ENCODE results near the gene NUS1. TPM values are rescaled to one million over a fixed set of nuclear protein-coding genes. Genes with fewer than 3 reads are reported as not detected.

NUS1 gene
- total and polyA plus RNA-seq, 2 of the 13 experiments (the other 11 are each of a cell fraction or from before 2014, with no cell fraction given), result 18.3 to 18.6 TPM

DNA sequence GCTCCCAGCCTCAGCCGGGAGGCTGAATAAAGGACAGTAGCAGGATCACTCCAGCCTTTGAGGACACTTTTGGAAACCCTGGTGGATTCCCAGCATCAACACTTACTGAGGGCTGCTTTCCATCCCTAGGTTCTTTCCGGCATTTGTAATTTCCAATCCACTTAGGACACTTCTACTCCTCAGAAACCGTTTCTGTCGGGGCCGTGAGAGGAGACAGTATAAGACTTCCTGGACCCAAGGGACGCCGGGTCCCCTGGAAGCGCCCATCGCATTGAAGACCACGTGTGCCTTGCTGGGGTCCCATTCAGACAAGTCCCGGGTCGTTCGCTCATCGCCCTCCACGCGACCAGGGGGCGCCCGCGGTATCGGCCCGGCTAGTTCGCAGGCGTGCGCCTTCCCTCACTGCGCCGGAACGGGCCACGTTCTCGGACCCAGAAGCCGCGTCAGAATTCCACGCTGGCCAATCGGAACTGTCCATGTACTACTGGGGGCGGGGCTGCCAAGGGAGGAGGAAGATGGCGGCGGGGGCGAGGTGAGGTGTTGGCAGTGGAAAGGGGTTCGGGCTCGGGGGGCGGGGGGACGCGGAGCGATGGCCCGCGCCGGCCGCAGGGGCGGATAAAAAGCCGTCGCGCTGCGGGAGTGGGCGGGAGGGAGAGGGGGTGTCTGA lies at the start of gene NUS1 (continued):
- TF ChIP-seq, protein P1, sequence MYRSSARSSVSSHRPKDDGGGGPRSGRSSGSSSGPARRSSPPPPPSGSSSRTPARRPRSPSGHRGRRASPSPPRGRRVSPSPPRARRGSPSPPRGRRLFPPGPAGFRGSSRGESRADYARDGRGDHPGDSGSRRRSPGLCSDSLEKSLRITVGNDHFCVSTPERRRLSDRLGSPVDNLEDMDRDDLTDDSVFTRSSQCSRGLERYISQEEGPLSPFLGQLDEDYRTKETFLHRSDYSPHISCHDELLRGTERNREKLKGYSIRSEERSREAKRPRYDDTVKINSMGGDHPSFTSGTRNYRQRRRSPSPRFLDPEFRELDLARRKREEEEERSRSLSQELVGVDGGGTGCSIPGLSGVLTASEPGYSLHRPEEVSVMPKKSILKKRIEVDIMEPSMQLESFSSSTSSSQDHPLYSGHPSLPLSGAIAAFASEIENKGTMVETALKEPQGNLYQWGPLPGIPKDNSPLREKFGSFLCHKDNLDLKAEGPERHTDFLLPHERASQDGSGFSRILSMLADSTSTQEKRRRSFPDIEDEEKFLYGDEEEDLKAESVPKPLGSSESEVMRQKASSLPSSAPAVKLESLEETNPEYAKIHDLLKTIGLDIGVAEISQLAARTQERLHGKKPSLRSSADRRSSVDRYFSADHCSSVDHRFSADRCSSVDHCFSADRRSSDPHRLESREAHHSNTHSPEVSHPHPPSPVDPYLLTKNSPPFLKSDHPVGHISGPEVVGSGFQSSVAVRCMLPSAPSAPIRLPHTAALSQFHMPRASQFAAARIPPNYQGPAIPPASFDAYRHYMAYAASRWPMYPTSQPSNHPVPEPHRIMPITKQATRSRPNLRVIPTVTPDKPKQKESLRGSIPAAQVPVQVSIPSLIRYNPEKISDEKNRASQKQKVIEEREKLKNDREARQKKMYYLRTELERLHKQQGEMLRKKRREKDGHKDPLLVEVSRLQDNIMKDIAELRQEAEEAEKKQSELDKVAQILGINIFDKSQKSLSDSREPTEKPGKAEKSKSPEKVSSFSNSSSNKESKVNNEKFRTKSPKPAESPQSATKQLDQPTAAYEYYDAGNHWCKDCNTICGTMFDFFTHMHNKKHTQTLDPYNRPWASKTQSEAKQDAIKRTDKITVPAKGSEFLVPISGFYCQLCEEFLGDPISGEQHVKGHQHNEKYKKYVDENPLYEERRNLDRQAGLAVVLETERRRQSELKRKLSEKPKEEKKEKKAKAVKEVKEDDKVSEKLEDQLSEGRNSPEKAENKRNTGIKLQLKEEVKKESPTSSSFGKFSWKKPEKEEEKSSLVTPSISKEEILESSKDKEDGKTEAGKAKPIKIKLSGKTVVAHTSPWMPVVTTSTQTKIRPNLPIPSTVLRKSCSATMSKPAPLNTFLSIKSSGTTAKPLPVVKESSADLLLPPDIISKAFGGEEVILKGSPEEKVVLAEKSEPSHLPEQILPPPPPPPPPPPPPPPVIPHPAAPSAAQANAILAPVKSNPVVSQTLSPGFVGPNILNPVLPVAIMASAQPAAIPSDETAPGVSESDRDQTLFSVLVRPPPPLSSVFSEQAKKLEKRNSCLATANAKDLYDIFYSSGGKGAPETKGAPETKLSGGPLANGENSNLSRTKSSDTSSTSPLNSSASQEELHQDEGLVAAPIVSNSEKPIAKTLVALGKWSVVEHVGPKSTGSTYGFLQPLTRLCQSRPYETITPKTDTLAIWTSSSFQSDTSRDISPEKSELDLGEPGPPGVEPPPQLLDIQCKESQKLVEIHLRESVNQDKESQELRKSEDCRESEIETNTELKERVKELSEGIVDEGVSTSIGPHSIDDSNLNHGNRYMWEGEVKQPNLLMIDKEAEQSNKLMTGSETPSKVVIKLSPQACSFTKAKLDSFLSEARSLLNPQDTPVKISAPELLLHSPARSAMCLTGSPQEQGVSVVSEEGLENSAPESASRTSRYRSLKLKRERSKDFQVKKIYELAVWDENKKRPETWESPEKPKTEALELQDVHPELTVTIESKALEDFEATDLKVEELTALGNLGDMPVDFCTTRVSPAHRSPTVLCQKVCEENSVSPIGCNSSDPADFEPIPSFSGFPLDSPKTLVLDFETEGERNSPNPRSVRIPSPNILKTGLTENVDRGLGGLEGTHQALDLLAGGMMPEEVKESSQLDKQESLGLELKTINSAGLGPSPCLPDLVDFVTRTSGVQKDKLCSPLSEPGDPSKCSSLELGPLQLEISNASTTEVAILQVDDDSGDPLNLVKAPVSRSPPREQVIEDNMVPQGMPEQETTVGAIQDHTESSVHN (CRISPR knock-in tag; IDR thresholded peaks at IDR 0.05), result no peak
- TF ChIP-seq ZNF616 (CRISPR knock-in tag; IDR thresholded peaks at IDR 0.05; ENCODE audit: low read depth) (no peak; the same call in 1 of the 2 replicates), THAP11 (CRISPR knock-in tag; IDR thresholded peaks at IDR 0.05) (peak; percentile 94), ZNF790 (CRISPR knock-in tag; IDR thresholded peaks at IDR 0.05; ENCODE audit: borderline replicate concordance) (0 out of 2 replicates have a peak, but pooled peaks have one; percentile 63), HMG20A (CRISPR knock-in tag; IDR thresholded peaks at IDR 0.05; ENCODE audit: borderline replicate concordance) (no peak), ZNF598 (CRISPR knock-in tag; IDR thresholded peaks at IDR 0.05; ENCODE audit: borderline replicate concordance) (peak; percentile 83), RXRA (CRISPR knock-in tag; IDR thresholded peaks at IDR 0.05) (peak; percentile 78), ZNF484 (CRISPR knock-in tag; IDR thresholded peaks at IDR 0.05; ENCODE audit: borderline replicate concordance, low read depth) (no peak), RFXANK (CRISPR knock-in tag; IDR thresholded peaks at IDR 0.05) (peak; percentile 84; the same call in 1 of the 2 replicates), ZNF24 (IDR thresholded peaks at IDR 0.05) (no peak), HOXA9 (CRISPR knock-in tag; IDR thresholded peaks at IDR 0.05; ENCODE audit: borderline replicate concordance) (no peak), MZF1 (CRISPR knock-in tag; IDR thresholded peaks at IDR 0.05; ENCODE audit: borderline replicate concordance) (no peak), SMAD9 (CRISPR knock-in tag; IDR thresholded peaks at IDR 0.05) (no peak), CHD2 (IDR thresholded peaks at IDR 0.05; ENCODE audit: low read depth, low read length) (no peak), REXO4 (CRISPR knock-in tag; IDR thresholded peaks at IDR 0.05; ENCODE audit: borderline replicate concordance) (no peak), SPEN (CRISPR knock-in tag; IDR thresholded peaks at IDR 0.05; ENCODE audit: low read depth) (peak; percentile 98)
- TF ChIP-seq, protein P2, sequence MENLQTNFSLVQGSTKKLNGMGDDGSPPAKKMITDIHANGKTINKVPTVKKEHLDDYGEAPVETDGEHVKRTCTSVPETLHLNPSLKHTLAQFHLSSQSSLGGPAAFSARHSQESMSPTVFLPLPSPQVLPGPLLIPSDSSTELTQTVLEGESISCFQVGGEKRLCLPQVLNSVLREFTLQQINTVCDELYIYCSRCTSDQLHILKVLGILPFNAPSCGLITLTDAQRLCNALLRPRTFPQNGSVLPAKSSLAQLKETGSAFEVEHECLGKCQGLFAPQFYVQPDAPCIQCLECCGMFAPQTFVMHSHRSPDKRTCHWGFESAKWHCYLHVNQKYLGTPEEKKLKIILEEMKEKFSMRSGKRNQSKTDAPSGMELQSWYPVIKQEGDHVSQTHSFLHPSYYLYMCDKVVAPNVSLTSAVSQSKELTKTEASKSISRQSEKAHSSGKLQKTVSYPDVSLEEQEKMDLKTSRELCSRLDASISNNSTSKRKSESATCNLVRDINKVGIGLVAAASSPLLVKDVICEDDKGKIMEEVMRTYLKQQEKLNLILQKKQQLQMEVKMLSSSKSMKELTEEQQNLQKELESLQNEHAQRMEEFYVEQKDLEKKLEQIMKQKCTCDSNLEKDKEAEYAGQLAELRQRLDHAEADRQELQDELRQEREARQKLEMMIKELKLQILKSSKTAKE (CRISPR knock-in tag; IDR thresholded peaks at IDR 0.05; ENCODE audit: borderline replicate concordance), result no peak
- TF ChIP-seq, protein P3, sequence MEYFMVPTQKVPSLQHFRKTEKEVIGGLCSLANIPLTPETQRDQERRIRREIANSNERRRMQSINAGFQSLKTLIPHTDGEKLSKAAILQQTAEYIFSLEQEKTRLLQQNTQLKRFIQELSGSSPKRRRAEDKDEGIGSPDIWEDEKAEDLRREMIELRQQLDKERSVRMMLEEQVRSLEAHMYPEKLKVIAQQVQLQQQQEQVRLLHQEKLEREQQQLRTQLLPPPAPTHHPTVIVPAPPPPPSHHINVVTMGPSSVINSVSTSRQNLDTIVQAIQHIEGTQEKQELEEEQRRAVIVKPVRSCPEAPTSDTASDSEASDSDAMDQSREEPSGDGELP (IDR thresholded peaks at IDR 0.05; ENCODE audit: borderline replicate concordance, low read depth), result no peak

Measured in HepG2 (cell line).